HT1080 (cell line): ENCODE measurements around the gene INPP5F. TPM values are rescaled to one million over a fixed set of nuclear protein-coding genes. Genes with fewer than 3 reads are reported as not detected.
A peak's percentile ranks its signal among the peaks of the same experiment; 100 is the strongest.

Source experiments
- DNase-seq: peaks from one replicate; pipeline ENCODE4 v3.0.0-alpha.2; 2015; ENCODE audit warnings: low read depth
- polyA plus RNA-seq, 2 experiments: library from polyadenylated mRNA; depleted of rRNA; stranded (reverse); fragments of >200 nt; gene quantifications; 2 replicates each; pipeline ENCODE4 v1.2.3, GENCODE V29; 2015
- total RNA-seq: library from RNA; depleted of rRNA; stranded (reverse); fragments of >200 nt; shearing (Covaris generic); gene quantifications from 2 replicates; pipeline ENCODE4 v1.2.3, GENCODE V29; 2014; rRNA removed

INPP5F gene, protein sequence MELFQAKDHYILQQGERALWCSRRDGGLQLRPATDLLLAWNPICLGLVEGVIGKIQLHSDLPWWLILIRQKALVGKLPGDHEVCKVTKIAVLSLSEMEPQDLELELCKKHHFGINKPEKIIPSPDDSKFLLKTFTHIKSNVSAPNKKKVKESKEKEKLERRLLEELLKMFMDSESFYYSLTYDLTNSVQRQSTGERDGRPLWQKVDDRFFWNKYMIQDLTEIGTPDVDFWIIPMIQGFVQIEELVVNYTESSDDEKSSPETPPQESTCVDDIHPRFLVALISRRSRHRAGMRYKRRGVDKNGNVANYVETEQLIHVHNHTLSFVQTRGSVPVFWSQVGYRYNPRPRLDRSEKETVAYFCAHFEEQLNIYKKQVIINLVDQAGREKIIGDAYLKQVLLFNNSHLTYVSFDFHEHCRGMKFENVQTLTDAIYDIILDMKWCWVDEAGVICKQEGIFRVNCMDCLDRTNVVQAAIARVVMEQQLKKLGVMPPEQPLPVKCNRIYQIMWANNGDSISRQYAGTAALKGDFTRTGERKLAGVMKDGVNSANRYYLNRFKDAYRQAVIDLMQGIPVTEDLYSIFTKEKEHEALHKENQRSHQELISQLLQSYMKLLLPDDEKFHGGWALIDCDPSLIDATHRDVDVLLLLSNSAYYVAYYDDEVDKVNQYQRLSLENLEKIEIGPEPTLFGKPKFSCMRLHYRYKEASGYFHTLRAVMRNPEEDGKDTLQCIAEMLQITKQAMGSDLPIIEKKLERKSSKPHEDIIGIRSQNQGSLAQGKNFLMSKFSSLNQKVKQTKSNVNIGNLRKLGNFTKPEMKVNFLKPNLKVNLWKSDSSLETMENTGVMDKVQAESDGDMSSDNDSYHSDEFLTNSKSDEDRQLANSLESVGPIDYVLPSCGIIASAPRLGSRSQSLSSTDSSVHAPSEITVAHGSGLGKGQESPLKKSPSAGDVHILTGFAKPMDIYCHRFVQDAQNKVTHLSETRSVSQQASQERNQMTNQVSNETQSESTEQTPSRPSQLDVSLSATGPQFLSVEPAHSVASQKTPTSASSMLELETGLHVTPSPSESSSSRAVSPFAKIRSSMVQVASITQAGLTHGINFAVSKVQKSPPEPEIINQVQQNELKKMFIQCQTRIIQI
- 17.2 and 19.0 TPM in 2 replicates for total RNA-seq
- 23.2 and 28.3 TPM in 2 replicates for polyA plus RNA-seq (2015; cell fraction: cytosol; rRNA removed)
- 34.1 and 35.1 TPM in 2 replicates for polyA plus RNA-seq (2015; cell fraction: nucleus; rRNA removed)

DNA sequence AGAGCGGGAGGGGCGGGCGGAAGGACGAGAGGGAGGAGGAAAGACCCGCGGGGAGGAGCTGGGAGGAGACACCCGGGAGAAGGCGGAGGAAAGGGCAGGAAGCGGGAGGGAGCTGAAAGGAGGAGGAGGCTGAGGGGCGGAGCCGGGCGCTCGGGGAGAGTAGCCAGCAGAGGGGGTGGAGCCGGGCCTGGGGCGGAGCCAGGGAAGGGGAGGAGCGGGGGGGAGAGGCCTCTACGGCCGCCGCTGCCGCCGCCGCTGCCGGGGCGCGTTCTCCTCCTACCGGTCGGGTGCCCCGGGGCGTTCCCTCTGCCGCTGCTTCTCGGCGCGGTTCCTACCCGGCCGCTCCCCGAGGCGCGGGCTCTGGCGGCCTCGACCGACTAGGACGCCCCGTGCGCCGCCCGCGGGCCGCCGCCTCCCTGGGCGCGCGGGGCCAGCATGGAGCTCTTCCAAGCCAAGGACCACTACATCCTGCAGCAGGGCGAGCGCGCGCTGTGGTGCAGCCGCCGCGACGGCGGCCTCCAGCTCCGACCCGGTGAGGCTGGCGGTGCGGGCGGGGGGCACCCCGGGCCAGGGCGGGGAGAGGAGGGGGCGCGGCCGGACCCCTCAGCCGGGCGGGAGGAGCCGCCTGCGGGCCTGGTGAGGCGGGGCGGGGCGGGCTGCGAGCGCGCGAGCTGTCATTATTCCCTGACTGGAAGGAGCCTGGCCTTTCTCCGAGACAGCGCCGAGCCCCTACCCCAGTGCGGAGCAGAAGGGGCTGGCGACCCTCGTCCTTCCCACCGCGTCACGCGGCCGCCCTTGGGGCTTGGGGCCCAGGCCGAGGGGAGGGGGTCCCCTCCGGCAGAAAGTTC is at the start of gene INPP5F:
INPP5F (plus strand) TSS at position 223 of the 848 bp plus-strand sequence; CDS start at position 436, 213 bp downstream.
- peak; percentile 95 for DNase-seq

DNA sequence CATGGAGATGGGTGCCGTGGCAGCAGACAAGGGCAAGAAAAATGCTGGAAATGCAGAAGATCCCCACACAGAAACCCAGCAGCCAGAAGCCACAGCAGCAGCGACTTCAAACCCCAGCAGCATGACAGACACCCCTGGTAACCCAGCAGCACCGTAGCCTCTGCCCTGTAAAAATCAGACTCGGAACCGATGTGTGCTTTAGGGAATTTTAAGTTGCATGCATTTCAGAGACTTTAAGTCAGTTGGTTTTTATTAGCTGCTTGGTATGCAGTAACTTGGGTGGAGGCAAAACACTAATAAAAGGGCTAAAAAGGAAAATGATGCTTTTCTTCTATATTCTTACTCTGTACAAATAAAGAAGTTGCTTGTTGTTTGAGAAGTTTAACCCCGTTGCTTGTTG is 48.7 kb upstream of the INPP5F start:
- no peak for DNase-seq

DNA sequence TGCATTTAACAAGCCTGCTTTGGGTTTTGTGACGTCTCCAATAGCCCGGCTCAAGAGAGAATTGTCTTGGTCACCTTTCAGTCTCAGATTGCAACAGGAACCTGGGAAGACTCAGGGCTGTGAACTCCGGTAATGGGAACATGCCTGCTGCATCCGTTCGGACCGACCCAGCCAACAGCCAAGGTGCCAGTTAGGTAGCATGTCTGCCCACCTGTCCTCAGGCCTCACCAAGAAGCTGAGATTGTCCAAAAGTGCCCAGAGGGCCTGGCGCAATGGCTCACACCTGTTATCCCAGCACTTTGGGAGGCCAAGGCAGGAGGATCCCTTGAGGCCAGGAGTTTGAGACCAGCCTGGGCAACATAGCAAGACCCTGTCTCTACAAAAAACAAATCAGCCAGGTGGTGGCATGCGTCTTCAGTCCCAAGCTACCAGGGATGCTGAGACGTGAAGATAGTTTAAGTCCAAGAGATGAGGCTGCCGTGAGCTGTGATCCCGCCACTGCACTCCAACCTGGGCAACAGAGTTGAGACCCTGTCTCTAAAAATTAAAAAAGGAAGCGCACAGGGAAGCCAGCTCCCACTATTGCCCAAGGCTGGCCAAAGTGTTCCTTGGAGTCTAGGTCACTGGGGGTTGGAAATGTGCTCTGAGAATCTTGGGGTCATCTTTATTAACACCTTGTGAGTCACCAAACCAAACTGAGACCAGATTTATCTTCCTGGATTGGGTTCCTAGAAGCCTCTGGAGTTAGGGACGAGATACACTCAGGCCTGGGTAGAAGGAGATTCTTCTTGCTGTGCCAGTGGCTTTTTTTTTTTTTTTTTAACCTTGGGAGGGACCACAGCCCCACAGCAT is 47.7 kb upstream of the INPP5F start:
- DNase-seq: no peak

DNA sequence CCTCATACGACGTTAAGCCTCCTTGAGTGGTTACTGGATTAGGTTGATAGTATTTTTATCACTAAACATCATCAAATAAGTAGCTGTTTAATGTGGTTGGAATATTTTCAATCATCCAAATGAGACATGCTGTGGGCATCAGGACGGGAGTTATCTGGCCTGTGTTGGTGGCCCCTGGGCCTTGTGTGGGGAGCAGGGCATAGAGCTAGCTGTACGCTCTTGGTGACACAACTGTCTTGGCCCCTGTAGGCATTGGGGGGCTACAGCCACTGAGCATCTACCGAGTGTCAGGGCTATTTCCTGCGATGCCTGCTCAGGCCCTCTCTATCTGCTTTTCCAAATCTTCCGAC is 46.4 kb upstream of the INPP5F start:
- no peak for DNase-seq

DNA sequence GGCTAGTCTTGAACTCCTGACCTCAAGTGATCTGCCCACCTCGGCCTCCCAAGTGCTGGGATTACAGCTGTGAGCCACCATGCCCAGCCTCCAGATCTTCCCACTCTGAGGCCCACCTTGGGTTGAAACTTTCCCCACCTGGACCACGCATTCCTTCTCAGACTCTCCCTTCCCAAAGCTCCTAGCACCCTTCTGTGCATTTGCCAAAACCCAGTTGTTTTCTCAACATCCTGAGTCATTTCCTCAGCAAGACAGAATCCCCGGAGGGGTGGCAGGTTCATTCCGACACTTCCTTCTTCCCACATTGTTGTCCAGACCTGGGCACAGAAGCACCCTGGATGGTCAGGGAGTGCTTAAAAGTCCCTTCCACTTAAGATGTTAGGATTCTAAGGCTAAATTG is 45.8 kb upstream of the INPP5F start:
- DNase-seq: peak; percentile 97

DNA sequence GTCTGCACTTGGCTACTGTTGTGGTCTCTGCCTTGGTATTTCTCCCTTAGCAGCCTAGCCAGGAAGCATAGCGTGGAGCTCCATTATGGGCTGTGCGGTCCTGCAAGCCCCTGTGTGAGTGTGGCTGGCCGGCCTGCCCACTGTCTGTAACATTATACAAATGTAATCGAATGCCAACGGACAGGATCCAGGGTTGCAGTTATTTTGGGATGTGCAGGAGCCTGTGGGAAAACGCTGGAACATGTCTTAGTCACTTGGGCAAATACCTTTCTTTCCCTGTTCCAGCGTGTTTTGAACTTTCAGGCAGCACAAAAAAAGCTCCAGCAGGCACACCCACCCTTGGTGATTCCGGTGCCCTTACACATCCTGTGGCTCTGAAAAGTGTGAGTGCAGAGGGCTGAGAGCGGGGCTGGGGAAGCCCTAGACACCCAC is 45.2 kb upstream of the INPP5F start:
- peak; percentile 97 for DNase-seq

DNA sequence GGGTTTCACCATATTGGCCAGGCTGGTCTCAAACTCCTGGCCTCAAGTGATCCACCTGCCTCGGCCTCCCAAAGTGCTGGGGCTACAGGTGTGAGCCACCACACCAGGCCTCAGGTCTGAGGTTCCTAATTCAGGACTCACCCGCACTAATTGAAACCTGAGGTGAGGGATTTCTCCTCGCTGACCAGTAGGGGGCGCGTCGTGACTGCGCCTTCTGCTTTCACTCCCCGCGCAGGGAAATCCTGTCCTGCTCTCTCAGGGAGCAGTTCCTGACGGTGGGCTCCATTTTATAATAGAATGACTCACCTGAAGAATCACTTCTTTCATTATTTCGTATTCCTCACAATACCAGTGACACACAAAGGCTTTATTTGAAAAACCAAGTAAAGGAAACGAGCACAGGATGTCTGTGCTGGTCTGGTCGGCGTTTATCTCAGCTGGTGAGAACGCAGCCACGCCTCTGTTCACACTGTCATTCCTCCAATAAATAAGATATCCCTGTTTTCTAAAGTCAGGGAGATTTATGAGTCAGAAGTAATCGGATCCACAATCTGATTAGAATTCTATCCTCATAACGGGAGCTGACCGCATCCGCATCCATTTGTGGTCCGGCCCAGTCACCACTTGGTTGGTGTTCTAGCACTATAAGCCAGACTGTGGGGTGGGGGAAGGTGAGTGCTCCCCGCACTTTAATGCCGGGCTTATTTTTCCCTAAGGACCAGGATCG is 39.2 kb upstream of the INPP5F start:
- peak; percentile 100 for DNase-seq

DNA sequence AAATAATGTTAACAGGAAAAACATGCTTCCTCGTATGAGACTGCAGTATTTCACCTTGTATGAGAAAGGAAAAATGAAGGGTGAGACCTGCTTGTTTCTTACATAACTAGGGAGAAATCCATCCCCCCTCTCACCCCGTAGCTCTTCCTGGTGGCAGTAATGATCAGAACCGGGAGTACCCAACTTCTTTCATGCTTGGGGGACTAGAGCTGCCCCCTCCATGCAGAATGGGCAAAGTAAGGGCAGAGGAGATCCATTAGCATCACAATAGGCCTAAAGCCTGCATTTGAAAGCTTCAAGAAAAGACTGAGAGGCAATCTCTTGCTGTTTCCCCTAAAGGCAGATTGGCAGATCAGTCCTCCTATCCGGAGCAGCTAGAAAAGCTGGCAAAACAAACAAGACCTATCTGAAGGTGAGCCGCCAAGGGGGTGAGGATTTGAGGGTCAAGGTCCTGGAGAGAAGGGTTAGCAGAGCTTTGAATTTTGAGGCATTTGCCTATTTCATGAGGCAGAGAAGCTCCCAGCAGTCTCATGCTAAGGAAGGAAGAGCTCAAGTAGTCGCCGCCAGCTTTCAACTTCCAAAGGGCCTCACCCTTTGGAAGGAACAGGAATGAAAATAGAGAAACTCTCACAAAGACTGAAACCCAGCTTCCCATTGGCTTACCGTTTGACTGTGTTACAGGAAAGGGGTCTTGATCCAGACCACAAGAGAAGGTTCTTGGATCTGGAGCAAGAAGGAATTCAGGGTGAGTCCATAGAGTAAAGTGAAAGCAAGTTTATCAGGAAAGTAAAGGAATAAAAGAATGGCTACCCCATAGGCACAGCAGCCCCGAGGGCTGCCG is 38.4 kb upstream of the INPP5F start:
- peak; percentile 81 for DNase-seq

DNA sequence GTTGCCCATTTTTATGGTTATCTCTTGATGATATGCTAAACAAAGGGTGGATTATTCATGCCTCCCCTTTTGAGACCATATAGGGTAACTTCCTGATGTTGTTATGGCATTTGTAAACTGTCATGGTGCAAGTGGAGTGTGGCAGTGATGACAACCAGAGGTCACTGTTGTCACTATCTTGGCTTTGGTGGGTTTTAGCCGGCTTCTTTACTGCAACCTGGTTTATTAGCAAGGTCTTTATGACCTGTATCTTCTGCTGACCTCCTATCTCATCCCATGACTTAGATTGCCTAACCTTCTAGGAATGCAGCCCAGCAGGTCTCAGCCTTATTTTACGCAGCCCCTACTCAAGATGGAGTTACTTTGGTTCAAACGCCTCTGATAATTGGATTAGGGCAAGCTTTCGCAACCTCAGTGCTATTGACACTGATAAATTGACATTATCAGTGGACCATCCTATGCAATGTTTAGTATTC is 37.8 kb upstream of the INPP5F start:
- DNase-seq: peak; percentile 59

DNA sequence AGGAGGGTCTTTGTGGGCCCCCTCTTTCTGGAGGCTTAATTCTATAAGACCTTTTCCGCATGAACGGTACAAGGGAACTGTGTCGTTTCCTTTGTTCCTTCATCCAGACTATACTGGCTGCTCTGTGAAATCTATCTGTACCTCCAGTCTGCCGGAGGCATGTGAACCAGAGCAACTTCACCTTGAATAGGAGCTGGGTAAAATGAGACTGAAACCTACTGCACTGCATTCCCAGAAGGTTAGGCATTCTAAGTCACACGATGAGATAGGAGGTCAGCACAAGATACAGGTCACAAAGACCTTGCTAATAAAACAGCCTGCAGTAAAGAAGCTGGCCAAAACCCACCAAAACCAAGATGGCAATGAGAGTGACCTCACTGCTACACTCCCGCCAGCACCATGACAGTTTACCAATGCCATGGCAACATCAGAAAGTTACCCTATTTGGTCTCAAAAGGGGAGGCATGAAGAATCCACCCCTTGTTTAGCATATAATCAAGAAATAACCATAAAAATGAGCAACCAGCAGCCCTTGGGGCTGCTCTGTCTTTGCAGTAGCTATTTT is 36.8 kb upstream of the INPP5F start:
- DNase-seq: no peak

DNA sequence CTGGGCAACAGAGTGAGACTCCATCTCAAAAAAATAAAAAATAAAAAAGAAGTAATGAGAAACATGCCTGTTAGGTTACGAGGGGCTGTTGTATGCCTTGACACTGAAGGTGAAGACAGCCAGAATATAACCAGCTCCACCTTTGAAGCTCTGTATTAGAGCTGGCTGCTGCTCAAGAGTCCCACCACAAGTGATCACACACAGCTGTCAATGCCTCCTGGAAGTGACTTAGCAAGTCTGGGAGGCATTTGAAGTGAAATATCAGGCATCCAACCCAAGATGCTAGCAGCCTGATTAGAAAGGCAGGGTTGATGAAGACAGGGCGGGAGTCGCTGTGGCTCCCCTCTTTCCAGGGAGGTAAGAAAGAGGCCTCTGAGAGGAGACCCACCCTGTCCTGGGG is 34.1 kb upstream of the INPP5F start:
- DNase-seq: no peak

DNA sequence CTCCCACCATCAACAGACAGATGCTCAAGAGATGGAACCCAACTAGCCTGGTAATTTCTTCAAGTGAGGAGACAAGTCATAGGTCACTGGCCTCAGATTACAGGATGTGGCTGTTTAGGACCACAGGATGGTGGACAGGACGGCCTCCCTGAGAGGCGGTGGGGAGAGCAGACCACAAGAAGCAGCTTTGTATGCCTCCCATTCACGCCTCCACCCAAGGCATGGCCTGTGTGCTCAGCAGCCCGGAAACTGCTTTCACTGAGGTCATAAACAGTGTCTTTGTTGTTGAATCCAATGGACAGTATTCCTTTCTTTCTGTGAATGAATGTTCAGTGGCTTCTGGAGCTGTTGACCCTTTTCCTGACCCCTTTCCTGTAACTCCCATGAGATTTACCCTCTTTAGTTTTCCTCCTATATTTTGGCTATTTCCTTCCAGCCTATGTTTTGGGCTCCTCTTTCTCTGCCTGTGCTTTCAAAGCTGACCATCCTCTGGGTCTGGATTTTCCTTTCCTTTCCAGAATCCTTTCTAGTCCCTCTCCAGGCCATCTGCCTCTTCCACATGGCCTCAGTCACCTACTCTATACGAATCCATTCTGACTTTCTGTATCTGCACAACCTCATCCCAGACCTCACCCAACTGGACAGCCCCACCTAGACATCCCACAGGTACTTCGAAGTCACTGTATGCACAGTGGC is 32.4 kb upstream of the INPP5F start:
- DNase-seq: peak; percentile 95

DNA sequence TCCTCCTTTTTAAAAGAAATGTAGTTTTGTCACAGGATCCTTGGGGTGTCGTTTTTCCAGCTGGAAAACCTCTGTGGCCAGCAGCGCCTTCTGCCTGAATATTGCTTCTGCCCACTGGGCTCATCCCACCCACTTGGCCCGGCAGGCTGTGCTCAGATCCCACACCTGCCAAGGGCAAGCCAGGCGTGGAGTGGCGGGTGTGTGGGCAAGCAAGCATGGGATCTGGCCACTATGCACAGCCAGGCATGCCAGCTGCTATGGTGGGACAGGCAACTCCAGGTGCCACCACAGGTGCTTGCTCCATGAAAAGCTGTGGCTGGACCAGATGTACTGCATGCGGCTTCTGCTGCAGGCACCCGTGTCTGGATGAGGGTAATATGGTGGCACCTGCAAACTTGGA is 31.2 kb upstream of the INPP5F start:
- DNase-seq: no peak

DNA sequence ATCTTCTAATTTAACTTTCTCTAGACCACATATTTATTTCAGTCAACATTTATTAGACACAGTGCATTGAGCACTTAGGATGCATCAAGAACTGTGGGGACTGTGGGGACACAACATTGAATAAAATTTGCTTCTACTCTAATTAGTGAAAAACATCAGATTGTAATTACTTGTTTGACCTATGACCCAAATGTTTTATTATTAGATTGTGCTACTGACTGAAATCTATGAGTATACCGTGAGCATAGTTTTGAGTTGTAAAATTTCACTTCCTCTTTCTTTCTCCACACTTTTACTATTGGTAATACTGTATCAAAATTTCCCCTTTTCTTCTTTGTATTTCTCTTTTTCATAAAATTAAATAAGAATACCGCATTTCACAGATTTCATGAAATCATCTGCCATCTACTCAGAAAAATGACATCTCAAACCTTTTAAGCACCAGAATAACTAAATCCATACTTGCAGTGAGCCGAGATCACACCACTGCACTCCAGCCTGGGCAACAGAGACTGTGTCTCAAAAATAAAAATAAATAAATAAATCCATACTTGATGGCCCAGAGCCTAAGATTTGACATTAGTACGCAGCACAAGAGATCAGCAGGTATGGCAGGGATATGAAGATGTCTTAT is 25.4 kb upstream of the INPP5F start:
- DNase-seq: no peak

DNA sequence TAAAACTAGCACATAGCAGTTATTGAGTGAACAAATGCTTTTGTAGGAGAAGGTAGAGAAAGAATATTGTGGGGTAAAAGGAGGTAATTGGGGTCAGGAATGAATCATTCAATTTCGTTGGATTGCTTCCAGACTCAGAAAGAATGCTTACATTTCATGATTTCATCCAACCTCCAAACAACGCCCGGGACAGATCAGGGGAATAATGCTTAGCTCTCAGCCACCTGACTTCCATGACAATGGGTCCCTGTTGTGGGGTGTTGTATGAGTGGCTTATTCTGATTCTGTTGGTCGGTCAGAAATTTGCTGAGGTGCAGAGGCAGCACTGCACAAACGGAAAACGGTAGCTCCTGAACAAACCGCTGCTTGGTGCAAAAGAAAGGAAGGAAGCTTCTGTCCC is 24.0 kb upstream of the INPP5F start:
- peak; percentile 84 for DNase-seq

DNA sequence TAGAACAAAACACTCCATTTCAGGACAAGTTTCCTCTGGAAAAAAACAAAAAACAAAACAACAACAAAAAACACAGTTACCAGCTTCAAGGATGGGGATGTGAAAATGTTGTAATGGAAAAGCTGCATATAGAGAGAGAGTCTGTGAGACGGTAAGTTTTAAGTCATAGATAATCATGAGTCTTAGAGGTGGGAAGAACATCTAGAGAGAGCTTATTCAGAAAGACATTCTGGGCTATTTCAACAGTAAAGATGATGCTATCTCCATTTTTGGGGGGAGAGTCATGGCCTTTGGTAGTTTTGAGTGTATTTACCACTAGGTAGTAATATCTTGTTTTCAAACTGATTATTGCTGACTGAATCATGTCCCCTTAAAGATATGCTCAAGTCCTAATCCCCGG is 23.3 kb upstream of the INPP5F start:
- no peak for DNase-seq
